Activated naive CD4-positive, alpha-beta T cell treated with anti-CD3 and anti-CD28 coated beads for 36 hours (primary cell): ENCODE measurements around the gene IL6R. TPM values are rescaled to one million over a fixed set of nuclear protein-coding genes. Genes with fewer than 3 reads are reported as not detected.

Experiments
- CTCF ChIA-PET: fragments of 350-600 bp; sonication (Branson Sonifier 250); formaldehyde crosslinking; loops from one replicate; lab custom pipeline; 2021; ENCODE audit warnings: antibody characterized with exemption; lab: Charles Lee
- DNase-seq: peaks from one replicate; pipeline ENCODE4 v3.0.0-alpha.2; 2020
- H3K27ac Mint-ChIP-seq: one replicate; pipeline ENCODE4 v1.8.0; 2021; ENCODE audit warnings: mild to moderate bottlenecking, mixed read lengths
- H3K27me3 Mint-ChIP-seq: one replicate; pipeline ENCODE4 v1.8.0; 2021; ENCODE audit warnings: low read depth, mixed read lengths
- H3K36me3 Mint-ChIP-seq: one replicate; pipeline ENCODE4 v1.8.0; 2021; ENCODE audit warnings: low read depth, mixed read lengths
- H3K4me1 Mint-ChIP-seq: one replicate; pipeline ENCODE4 v1.8.0; 2021; ENCODE audit warnings: low read depth, mixed read lengths
- H3K4me3 Mint-ChIP-seq: one replicate; pipeline ENCODE4 v1.8.0; 2021; ENCODE audit warnings: mild to moderate bottlenecking, moderate library complexity, mixed read lengths
- H3K9me3 Mint-ChIP-seq: one replicate; pipeline ENCODE4 v1.8.0; 2021; ENCODE audit warnings: mixed read lengths
- intact Hi-C: fragments of 100-400 bp; cut with micrococcal nuclease; formaldehyde crosslinking; loops from one replicate; pipeline ENCODE4 v1.15.1; 2023
- total RNA-seq, 2 experiments: library from RNA; stranded (reverse); gene quantifications; one replicate each; pipeline ENCODE4 v1.2.3, GENCODE V29; 2021

The IL6R gene
- total RNA-seq, 2 experiments from 2014 or later: 17.3 to 25.9 TPM

GRCh38 chr1:154517661-154518060 is 112.5 kb downstream of the IL6R start:
- DNase-seq: no peak
- H3K27ac Mint-ChIP-seq: no peak overlapping the region
- no peaks in the 10 kb centered on the region for H3K36me3 Mint-ChIP-seq
- no peak overlapping the region for H3K4me3 Mint-ChIP-seq
- CTCF ChIA-PET: interaction anchor here (1.0 kb wide), 1 partner anchor 38 kb away, joined by 3 read pairs; no protein-coding TSS in a partner anchor
- no peaks in the 10 kb centered on the region for H3K9me3 Mint-ChIP-seq
- H3K4me1 Mint-ChIP-seq: peaks cover 2% of the 10 kb centered on the region
- intact Hi-C loops: no loop called here
- no peaks in the 10 kb centered on the region for H3K27me3 Mint-ChIP-seq

Other genes starting within 250 kb of the IL6R start
- gene TPM3, start 213.2 kb upstream of the IL6R start, total RNA-seq: 100 to 1,000 TPM; 587 to 611 TPM
- gene CFAP141, start 199.0 kb upstream of the IL6R start, total RNA-seq: not detected
- 100 to 1,000 TPM; 154 to 164 TPM for gene UBAP2L, start 184.4 kb upstream of the IL6R start, total RNA-seq
- 100 to 1,000 TPM; 204 to 219 TPM for gene HAX1, start 132.7 kb upstream of the IL6R start, total RNA-seq
- not detected for gene AQP10, start 84.2 kb upstream of the IL6R start, total RNA-seq
- gene ATP8B2, start 79.8 kb upstream of the IL6R start, total RNA-seq: 10 to 100 TPM; 28.2 to 28.7 TPM
- not detected for gene TDRD10, start 96.9 kb downstream of the IL6R start, total RNA-seq
- gene SHE, start 97.1 kb downstream of the IL6R start, total RNA-seq: not detected
- gene UBE2Q1, start 153.3 kb downstream of the IL6R start, total RNA-seq: 10 to 100 TPM; 79.2 to 84.6 TPM
- gene CHRNB2, start 162.4 kb downstream of the IL6R start, total RNA-seq: not detected
- gene ADAR, start 202.8 kb downstream of the IL6R start, total RNA-seq: 100 to 1,000 TPM; 301 to 313 TPM